Hippocampal formation (tissue), 2 donors: ENCODE measurements around the gene METTL1.
"Not testable (repeated sequence)": the region's sequence is repeated elsewhere in the genome, so short reads cannot be mapped to it uniquely, and the experiment has no call there.

Source experiments
- DNase-seq, 2 donors: peaks; one replicate each; lab custom pipeline; 2025; lab: John Stamatoyannopoulos, UW

METTL1 gene

DNA sequence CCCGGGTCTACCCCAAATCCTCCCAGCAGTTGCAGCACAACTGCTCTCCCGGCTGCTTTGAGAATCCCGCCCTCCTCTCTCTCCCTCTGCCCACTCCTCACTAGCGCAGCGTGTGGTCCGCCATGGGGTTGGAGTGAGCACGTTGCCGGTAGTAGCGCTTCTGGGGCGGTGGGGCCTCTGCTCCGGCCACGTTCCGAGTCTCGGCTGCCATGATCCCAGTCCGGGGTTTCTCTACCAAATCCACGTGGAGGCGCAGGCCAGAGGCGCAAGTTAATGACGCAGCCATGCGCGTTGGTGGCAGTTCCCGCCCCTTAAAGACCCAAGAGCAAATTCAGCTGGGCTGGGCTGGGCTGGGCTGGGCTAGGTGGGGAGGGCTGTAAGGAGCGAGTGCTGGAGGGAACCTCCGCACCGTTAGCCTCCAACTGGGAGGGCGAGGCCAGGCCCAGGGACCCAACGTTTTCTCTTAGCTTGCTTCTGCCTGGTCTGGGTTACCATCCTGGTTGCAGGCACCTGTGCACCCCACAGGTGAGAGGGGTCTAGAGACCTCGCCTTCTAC is at the start of gene METTL1:
Gene METTL1 (minus strand): TSS at position 233 of the 556 bp plus-strand sequence. CDS start 22 bp downstream, at position 211.
- peak; percentile 94 for DNase-seq

DNA sequence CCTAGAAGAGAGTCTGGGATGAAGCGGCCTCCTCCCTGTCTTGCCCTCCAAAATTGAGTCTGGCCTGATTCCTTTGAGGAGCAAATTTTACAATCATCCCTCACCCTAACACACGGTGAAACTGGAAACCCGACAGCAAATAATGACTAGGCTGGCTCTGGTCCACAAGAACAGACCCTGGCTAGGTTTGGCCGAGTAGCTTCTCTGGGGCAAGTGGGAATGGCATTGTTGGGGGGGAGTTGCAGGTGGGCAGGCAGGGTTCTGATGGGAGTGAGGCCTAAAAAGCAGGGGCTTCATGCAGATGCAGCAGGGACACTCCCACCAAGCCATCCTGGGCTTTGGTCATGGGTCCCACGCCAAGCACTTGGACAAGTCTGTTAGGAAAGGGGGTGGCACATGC is 49.1 kb upstream of the METTL1 start:
- not testable (repeated sequence) for DNase-seq

DNA sequence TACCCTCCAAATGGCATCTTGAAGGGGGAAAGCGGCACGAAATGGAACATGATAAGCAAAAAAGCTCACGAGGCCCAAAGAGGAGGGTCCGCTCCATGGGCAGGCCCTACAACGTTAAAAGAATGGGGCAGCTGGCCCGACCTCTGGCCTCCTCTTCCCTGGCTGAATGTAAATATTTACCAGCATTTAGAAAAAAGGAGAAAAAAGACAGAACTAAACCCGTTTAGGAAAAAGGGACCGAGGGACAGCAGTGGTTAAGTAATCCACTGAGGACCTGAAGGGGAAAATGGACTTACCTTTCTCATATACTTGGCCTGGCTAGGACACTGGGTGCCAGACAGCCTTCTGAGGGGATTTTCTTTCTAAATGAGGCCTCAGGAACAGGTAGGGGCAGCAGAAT is 48.2 kb upstream of the METTL1 start:
- DNase-seq: not testable (repeated sequence)

DNA sequence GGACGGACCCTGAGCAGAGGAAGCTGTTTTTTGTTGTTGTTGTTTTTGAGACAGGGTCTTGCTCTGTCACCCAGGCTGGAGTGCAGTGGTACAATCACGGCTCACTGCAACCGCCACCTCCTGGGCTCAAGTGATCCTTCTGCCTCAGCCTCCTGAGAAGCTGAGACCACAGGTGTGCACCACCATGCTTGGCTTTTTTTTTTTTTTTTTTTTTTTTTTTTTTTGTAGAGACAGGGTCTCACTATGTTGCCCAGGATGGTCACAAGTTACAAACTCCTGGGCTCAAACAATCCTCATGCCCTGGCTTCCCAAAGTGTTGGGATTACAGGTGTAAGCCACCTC is 46.1 kb upstream of the METTL1 start:
- not testable (repeated sequence) for DNase-seq

DNA sequence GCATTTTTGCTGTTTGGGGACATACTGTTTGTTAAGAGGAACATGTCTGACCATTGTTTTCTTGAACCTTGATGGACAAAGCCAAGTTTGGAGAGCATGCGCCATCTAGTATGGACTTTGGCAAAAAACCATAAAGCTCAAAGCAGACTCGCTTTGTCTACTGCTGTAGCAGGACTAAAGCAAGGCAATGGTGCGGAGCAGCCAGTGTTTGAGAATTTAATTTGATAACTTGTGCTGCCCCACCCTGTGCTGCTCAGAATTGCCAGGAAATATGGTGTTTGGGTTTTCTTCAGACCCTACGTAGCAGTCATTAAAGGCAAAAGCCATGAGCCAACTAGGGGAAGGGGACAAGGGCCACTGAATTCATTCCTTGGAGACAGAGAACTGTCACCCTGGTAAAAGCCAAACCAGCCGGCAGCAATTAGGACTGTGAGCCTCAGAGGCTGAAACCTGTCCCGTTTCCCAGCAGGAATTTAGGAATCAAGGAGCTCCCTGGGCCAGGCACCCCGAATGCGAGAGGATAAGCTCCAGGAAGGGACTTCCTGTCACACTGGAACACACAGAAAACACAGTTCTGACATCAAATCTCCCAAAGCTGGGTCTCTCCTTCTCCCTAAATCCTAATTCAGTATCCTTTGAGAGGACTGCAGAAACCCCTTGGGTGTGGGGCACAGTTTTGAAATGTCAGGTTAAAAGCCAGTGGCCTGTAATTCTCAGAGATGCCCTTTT is 45.5 kb upstream of the METTL1 start:
- DNase-seq: no peak

DNA sequence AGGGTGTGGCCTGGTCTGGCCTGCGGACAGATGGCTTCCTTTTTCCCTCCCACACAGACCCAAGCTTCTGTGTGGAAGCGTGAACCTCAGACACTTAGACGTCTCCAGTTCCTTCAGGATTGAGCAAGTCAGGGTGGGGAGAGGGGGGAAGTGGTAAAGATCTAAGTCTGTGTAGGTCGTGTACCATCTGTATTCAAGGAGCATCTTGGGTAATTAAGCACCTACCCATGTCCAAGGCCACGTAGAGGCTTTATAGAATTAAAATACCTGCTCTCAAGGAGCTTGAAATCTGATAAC is 44.9 kb upstream of the METTL1 start:
- no peak for DNase-seq

DNA sequence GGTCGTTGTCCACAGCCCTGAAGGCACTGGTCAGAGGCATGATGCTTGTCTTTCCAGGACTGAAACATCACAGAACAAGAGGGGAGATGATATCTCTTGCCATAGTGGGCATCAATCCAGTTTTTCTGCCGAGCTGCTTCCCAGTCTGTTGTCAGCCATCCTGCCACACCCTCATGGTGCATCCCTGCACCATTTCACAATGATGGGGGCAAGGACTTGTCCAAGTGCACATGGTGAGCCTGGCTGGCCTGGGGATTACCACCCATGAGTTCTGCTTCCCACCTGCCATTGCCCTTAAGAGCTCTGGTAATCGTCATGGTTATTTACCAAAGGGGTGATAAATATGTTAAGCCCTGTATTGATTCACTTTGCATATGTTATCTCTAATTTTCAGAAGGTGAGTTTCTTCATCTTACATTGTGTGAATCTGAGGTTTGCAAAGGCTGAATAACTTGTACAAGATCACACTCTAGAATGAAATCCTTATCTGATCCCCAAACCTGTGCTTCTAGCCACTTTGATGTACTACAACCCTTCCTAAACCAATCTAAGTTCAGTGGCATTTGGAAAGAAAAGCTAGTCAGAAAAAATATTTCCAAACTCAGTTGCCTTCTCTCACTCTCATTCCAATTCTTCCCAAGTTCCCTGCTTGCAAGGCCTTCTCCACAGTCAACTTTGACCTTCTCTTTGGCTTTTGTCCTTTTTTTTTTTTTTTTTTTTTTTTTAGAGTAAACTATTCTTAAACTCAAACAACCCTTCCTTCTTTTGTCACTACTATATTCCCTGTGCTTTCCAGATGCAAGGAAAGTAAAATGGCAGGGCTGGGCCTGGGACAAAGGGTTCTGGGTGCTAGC is 44.3 kb upstream of the METTL1 start:
- no peak for DNase-seq

DNA sequence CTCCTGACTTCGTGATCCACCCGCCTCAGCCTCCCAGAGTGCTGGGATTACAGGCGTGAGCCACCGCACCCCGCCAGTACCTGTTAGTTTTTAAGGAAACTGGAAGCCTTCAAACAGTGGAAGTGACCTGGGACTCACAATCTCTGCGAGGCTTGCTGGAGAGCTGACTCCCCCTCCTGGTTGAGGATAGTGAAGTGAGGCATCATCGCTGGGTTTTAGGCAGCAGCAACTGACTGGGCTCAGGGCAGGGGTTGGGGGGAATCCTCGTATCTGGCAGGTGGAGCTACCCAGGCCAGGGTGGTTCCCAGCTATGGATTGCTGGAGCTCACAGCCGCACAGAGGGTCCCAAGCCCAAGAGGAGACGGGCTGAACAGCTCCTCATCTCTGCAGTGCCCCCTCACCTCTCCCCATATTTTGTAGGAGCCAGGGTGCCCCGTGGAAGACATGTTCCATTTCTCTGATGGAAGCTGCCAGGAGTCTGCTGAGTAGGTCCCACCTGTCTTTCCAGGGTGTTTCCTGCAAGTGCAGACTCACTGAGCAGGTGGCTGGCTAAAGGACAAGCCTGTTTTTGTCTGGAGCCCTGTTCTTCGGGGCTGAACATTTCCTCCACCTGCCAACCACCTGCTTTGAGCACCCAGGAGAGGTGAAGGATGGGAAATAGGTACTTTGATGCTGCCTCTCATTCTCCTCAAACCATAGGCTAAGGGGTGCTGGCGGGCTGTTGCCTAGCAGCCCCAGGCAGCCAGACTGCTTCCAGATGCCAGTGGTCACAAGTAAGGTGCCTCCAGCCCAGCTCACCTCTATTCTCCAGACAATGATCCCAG is 43.5 kb upstream of the METTL1 start:
- DNase-seq: no peak

DNA sequence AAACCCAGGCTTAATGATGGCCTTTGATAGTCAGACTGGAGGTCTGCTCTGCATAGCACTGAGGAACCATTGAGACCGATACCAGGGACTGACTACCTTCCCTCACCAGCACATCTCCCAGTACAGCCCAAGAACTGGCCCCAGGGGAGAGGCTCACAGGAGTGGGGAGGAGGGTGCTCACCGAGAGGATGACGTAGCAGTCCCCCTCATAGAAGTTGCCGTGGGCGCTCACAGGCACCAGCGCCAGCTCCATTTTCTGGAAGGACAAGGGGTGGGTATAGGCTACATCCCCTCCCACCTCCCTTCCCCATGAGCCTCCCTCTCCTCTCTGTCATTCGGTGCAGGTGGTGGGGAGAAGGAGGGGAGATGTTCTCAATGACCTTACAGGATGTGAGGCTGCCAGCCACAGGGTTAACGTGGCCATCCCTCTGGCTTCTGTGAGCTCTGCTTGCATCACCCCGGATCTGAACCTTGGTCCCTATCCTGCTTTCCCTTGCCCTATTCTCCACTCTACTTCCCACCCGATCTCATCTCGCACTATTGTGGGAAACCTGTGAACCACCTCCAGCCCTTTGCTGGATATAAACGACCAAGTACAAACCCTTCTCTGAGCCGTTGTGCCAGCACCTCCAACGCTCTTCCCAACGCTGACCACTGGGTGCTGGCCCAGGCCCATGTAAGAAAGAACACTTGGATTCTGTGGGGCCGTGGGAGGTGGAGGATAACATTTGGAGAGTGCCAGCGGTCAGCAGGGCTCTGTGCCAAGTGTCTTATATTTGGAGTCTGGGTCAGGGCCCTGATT is 42.3 kb upstream of the METTL1 start:
- DNase-seq: no peak

DNA sequence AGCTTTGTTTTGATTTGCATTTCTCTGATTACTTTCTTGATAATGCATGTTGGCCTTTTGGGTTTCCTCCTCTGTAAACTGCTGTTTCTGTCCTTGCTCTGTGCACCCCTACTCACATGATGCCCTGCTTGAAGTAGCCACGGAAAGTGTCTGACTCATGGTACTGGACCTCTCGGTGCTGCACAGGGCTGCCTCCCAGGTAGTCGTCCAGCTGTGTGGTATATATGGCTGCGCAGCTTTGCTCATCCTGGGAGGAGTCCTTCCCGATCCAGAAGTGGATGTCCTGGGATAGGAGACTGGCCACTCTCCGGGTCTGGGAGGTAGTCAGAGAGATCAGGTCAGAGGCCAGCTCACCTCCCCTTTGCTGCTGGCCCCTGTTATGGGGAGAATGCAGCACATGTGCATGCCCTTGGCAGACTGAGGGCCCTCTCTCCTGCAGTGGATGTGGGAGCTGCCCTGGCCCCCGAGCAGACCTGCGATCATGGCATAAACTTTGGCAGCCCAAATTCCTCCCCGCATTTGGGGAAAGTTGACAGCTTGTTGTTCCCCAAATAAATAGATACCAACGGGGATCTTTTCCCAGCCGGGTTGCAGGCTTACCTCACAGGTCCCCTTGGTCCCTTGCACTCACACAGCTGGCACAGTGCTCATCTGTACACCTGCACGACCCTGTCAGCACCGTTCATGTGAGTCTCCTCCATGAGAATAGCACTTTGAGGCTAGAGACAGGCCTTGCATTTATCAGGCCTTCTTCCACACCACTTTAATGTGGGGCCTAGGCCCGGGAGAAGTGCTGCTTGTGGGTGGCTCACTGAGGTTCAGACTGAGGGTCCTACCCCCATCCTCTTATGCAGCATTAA is 41.4 kb upstream of the METTL1 start:
- DNase-seq: no peak

DNA sequence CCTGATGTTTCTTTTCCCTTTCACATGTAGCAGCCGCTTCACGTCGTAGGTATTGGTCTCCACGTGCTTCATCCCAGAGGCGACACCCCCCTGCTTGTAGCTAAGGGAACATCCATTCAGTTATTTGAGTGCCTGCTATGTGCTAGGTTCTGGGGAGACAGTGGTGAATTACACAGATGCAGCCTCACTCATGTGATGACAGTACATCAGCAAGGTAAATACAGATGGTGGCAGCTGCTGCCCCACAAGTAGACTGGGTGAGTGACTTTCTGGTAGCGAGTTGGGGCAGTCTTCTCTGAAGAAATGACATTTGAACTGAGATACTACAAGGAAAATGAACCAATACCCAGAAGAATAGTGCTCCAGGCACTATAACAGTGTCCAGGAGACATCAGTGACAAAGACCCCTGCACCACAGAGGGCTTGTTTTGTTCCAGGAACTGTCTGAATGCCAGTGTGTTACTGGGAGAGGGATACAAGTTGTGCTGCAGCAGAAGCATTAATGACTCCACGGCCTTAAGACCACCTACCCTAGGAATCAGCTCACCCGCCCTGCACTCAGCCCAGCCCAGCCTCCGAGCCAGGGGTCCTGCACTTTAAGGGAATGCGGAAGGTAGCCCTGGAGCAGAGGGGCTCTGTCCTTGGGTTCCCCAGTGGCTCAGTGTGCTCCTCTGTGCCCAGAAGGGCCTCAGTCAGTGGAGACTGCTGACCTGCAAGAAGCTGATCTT is 39.3 kb upstream of the METTL1 start:
- no peak for DNase-seq

DNA sequence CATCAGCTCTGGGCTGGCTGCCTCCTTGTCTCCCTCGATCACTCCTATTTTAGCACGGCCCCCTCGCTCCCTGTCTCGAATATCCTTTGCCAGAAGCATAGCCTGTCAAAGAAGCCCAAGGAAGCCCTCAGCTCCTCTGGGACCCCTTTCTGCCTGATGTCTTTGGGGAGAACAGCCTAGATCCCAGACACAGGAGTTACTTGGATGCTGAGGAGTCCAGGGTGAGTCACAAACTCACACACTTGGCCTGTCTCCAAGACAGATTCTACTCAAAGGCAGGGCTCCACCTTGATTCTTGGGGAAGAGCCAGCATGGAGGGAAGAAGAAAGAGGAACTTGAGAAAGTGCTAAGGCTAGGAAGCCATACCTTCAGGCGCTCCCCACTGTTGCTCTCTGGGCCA is 38.5 kb upstream of the METTL1 start:
- no peak for DNase-seq

DNA sequence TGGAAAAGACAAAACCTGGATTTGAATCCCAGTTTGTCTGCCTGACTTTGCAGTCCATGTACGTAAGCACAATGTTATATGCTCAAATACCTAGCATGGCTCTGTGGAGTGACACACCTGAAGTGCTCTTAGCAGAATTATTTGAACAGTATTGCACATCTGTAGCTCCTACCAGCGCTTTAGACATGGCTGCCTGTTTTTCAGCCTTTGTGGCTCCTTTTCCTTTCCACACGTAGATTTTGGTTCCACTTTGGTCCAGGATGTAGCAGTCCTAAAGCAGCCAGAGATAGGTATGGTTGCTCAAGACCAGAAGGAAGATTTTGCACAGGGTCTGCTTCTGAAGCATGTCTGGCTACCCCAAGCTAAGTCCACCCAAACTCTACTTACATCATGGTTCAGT is 37.5 kb upstream of the METTL1 start:
- no peak for DNase-seq

DNA sequence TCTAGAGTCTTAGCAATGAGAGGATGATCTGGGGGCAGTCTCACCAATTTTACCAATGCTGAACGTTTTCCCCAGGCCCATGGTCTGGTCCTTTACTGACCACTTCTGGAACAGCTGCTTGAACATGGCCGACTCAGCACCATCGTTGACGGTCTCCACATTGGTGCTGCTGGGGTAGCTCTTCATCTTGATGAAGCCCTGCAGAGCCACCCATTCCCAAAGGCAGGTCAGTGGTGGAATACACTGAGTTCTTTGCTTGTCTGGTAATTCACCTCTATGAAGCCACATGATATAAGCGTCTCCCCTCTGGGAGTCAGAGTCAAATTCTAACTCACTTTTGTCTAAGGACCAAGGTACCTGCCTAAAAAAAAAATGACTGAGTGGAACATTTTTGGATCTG is 36.4 kb upstream of the METTL1 start:
- no peak for DNase-seq

DNA sequence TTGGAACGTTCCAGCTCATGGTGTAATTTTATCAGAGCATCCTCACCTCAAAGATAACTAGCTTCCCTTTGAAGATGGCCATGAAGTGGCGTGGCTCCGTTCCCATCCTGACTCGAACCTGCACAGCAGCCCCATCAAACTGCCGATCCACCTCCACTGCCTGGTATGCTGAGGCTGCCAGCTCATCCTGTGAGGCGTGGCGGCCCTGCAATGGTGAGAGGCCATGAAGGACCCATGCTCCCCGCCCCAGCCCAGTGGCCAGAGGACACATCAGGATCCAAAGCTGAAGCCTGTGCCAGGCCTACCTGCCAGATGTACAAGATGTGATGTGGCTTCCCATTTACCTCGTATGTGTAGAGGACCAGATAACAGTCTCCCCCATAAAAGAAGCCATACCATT is 35.4 kb upstream of the METTL1 start:
- DNase-seq: no peak

DNA sequence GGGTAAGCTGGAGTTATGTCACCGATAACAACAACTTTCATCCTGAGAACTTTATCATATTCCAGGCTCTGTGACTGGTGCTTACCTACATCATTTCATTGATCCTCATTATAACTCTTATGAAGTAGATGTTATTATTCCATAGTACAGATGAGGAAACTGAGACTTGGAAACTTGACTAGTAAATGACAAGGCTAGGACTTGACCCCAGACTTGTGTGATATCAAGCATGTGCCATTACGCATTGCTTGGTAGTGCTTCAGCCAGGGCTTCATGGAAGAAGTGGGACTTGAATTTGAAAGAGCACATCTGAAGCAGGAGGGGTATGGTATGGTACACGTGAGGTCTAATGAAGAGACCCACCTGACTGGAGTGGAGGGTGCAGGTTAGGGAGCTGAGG is 34.8 kb upstream of the METTL1 start:
- DNase-seq: no peak

DNA sequence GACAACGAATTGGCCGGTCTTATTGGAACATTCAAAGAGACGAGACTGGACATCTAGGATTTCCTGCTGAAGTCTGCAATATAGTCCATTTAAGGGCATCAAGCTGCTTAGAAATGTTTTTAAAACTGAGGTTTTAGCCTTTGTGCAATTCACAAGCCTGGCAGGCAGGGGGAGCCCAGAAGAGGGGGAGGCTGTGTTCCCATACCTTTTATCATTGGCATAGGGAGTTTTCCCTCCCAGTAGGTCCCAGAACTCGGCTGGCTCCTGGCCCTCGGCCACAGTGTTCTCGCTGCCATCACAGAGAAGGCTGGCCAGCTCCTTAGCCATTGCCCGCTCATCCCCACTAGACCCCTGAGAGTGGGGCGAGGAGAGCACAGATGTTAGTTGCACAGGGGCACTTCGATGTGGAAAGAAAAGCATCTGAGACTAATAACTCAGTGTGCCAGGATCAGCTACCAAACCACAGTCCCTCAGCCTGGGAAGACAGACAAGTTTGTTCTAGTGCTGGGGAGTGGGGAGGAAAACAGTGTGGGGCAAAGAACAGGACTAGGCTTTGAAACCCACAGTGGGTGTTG is 31.5 kb upstream of the METTL1 start:
- DNase-seq: peak in 1 of 2 donors; percentile 10

DNA sequence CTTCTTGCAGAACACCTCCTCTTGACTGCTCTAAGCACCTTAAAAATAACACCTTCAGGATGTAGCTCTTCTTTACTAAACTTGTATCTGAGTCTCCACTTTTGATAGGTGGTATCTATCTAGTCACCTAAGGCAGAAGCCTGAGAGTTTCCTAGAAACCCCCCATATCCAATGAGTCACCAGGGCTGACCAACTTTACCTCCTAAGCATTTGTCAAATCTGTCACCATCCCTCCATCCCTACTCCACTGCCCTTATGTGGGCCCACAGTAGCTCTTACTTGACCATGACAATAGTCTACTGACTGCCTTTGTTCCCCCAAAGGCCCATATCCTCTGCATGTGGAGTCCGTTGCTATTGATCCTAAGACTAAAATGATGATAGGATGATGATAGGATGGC is 30.7 kb upstream of the METTL1 start:
- DNase-seq: no peak

DNA sequence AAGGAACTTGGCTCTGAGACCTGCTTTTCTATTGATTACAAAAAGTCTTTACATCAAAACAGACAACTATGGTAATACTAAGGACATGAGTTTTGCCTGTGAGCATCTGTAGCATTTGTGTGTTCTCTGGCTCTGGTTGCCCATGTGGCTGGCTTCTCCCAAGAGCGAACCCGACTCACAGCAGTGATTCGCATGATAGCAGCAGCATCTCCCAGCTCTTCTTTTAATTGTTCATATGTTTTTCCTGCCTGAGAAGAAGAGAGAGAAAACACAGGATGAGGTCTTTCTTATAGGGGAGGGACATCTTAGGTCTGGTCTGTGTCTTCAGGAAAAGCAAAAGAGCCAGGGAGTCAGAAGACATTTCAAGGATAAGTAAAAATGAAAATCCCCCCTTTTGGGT is 29.1 kb upstream of the METTL1 start:
- no peak for DNase-seq

DNA sequence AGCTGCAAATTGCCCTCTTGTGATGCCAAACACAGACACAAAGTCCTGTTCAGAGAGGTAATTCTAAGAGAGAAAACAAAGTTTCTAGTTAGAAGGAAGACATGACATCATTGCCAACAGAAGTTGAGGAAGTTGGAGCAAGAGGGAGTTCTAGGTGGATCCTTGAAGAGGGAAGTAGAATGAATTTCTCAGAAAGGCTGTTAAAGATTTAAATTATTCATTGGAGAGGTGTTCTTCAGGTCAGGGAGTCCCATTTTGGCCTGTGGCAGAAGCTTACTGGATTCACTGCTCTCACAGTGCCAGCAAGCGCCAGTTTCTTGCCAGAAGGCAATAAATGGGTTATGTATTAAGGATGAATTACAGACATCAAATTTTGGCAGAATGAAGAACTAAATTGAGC is 26.0 kb upstream of the METTL1 start:
- no peak for DNase-seq
